Vagina (tissue), 2 donors: ENCODE data around the gene GSTM5. TPM values are rescaled to one million over a fixed set of nuclear protein-coding genes. Genes with fewer than 3 reads are reported as not detected.

Source experiments
- DNase-seq, 2 donors: peaks; one replicate each; pipeline ENCODE4 v3.0.0-alpha.2; 2017; ENCODE audit errors: extremely low spot score in 2 of 2
- H3K27ac ChIP-seq: fragments of 200-600 bp; sonication (generic); one replicate; pipeline ENCODE4 v1.5.1; 2019
- H3K27me3 ChIP-seq: fragments of 200-600 bp; sonication (generic); one replicate; pipeline ENCODE4 v1.5.1; 2019
- H3K36me3 ChIP-seq, 2 donors: fragments of 200-600 bp; sonication (generic); one replicate each; pipeline ENCODE4 v1.5.1; 2017 to 2019
- H3K4me1 ChIP-seq: fragments of 200-600 bp; sonication (generic); one replicate; pipeline ENCODE4 v1.5.1; 2019
- H3K4me3 ChIP-seq, 2 donors: fragments of 200-600 bp; sonication (generic); 1 replicate in 1 of 2; 2 replicates in 1 of 2; pipeline ENCODE4 v1.5.1; 2016 to 2019
- H3K9me3 ChIP-seq: fragments of 200-600 bp; sonication (generic); one replicate; pipeline ENCODE4 v1.5.1; 2019
- POLR2A ChIP-seq, 2 donors: fragments of 450-650 bp; IDR thresholded peaks; one replicate each; pipeline ENCODE4 v1.6.1; 2017; ENCODE audit warnings: antibody characterized with exemption in 2 of 2, mild to moderate bottlenecking in 2 of 2, moderate library complexity in 2 of 2
- POLR2AphosphoS5 ChIP-seq, 2 donors: sonication (generic); formaldehyde crosslinking; IDR thresholded peaks; one replicate each; pipeline ENCODE4 v1.9.0; 2017; ENCODE audit warnings: antibody characterized with exemption in 2 of 2, mild to moderate bottlenecking in 2 of 2, low read depth in 1 of 2; ENCODE audit not compliant: insufficient read depth in 1 of 2
- intact Hi-C: fragments of 100-400 bp; cut with DNase I; formaldehyde crosslinking; loops from one replicate; pipeline ENCODE4 v1.15.1; 2023
- total RNA-seq: library from RNA; depleted of rRNA; stranded (reverse); fragments of >200 nt; gene quantifications from one replicate; pipeline ENCODE4 v1.2.3, GENCODE V29; 2016
- TF ChIP-seq, protein P1 (sequence below), 3 experiments: fragments of 450-650 bp in 2 of 3; fragments of 200-600 bp in 1 of 3; sonication (generic) in 1 of 3; IDR thresholded peaks; one replicate each; pipeline ENCODE4 v1.5.1; 2017 to 2019; ENCODE audit warnings: antibody characterized with exemption in 3 of 3, mild to moderate bottlenecking in 2 of 3, moderate library complexity in 2 of 3

Gene GSTM5
- total RNA-seq, 1 donor from 2014 or later: 21.1 TPM

DNA sequence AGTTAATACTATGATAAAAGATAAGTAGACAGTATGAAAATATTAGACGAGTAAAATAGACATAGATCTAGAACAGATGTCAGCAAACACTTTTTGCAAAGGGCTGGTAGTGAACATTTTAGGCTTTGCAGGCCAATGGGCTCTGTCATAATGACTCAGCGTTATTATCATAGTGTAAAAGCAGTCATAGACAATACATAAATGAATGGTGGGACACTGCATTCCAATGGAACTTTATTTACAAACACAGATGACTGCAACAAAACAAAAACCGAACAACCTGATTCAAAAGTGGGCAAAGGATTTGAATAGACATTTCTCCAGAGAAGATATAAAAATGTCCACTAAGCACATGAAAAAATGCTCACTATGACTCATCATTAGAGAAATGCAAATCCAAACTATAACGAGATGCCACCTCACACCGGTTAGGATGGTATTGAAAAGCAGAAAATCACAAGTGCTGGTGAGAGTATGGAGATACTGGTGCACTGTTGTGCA lies 7.3 kb downstream of the GSTM5 start:
- H3K9me3 ChIP-seq: no peaks in the 10 kb centered on the region
- no peaks in the 10 kb centered on the region for H3K36me3 ChIP-seq
- TF ChIP-seq POLR2AphosphoS5 (IDR thresholded peaks at IDR 0.05; ENCODE audit: insufficient read depth in 1 of 2, low read depth in 1 of 2): no peak
- no peak for TF ChIP-seq POLR2A (IDR thresholded peaks at IDR 0.05)
- TF ChIP-seq, protein P1, sequence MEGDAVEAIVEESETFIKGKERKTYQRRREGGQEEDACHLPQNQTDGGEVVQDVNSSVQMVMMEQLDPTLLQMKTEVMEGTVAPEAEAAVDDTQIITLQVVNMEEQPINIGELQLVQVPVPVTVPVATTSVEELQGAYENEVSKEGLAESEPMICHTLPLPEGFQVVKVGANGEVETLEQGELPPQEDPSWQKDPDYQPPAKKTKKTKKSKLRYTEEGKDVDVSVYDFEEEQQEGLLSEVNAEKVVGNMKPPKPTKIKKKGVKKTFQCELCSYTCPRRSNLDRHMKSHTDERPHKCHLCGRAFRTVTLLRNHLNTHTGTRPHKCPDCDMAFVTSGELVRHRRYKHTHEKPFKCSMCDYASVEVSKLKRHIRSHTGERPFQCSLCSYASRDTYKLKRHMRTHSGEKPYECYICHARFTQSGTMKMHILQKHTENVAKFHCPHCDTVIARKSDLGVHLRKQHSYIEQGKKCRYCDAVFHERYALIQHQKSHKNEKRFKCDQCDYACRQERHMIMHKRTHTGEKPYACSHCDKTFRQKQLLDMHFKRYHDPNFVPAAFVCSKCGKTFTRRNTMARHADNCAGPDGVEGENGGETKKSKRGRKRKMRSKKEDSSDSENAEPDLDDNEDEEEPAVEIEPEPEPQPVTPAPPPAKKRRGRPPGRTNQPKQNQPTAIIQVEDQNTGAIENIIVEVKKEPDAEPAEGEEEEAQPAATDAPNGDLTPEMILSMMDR (IDR thresholded peaks at IDR 0.05): no peak
- no peak overlapping the region for H3K4me3 ChIP-seq
- H3K27ac ChIP-seq: no peak overlapping the region
- DNase-seq: no peak
- H3K4me1 ChIP-seq: peaks cover 20% of the 10 kb centered on the region
- intact Hi-C loops: no loop called here
- H3K27me3 ChIP-seq: no peaks in the 10 kb centered on the region

DNA sequence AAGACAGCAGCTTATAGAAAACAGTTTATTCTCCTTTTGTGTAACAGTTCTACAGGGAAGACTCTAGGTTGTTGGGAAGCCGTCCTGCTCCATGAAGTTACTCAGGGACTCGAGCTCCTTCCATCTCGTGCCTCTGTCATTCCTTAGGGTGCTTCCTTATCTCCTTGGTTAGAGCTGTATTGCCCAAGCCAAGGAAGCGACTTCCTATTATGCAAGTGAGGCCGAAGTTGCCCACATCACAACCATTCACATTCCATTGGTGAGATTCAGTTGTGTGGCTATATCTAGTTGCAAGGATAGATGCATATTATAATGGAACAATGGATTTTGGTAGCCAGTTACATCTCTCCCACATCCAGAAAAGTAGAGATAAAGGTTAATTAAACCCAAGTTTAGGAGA lies 9.0 kb downstream of the GSTM5 start:
- Histone ChIP-seq H3K27ac (no peak overlapping the region), H3K36me3 (no peaks in the 10 kb centered on the region), H3K4me1 (peaks cover 17% of the 10 kb centered on the region), H3K4me3 (no peak overlapping the region), H3K9me3 (no peaks in the 10 kb centered on the region), H3K27me3 (no peaks in the 10 kb centered on the region)
- no peak for DNase-seq
- intact Hi-C loops: no loop called here
- TF ChIP-seq POLR2AphosphoS5 (IDR thresholded peaks at IDR 0.05; ENCODE audit: insufficient read depth in 1 of 2, low read depth in 1 of 2) (no peak), POLR2A (IDR thresholded peaks at IDR 0.05) (no peak)
- TF ChIP-seq, protein P1 (IDR thresholded peaks at IDR 0.05): no peak

DNA sequence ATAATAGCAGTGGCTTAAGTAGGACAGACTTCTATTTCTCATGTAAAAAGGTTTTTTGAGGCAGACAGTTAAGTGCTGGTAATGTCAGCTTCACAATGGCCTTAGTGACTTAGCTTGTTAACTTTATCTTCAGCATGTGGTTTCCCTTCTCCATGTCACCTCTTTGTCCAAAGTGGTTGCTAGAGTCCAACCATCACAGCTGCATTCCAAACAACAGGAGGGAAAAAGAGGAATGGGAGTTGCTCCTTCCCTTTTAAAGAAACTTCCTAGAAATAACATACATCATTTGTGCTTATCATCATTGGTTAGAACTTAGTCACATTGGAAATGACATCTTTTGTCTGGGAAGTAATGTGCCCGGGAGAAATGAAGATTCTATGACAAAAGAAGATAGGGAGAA lies 9.9 kb downstream of the GSTM5 start:
- no peak overlapping the region for H3K4me3 ChIP-seq
- intact Hi-C loops: no loop called here
- no peaks in the 10 kb centered on the region for H3K36me3 ChIP-seq
- H3K4me1 ChIP-seq: peaks cover 7% of the 10 kb centered on the region
- DNase-seq: no peak
- no peaks in the 10 kb centered on the region for H3K9me3 ChIP-seq
- H3K27ac ChIP-seq: no peak overlapping the region
- no peaks in the 10 kb centered on the region for H3K27me3 ChIP-seq
- TF ChIP-seq POLR2A (IDR thresholded peaks at IDR 0.05) (no peak), POLR2AphosphoS5 (IDR thresholded peaks at IDR 0.05; ENCODE audit: insufficient read depth in 1 of 2, low read depth in 1 of 2) (no peak)
- TF ChIP-seq, protein P1 (IDR thresholded peaks at IDR 0.05): no peak

DNA sequence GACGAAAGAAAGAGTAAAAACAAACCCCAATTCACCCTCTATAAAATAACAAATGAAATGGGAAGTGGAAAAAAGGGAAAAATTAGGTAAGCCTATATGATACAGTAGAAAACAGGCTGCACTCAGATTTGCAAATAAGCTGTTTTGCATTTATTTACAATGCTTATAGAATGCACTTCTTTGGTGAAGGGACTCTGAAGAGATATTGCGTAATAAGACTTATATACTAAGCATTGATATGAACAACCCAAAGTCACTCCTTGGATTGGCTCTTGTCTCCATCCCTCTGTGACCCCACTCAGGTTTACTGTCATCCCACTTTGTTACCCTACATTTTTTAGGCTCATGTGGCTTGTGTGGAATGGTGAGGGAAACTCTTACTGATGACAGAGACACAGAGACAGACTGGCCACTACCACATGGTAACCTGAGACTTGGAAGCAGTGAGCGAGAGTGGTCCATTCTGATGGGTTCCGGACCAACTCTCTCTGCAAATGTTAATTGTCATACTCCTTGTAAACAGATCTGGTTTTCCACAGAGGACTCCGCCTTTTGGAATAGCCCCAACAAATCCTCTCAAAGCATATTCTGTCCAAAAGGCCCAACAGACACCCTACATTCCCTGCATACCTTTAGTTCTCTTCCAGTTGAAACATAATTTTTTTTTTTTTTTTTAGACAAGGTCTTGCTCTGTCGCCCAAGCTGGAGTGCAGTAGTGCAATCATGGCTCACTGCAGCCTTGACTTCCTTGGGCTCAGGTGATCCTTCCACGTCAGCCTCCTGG lies 11.0 kb downstream of the GSTM5 start:
- no peak overlapping the region for H3K4me3 ChIP-seq
- intact Hi-C loops: no loop called here
- TF ChIP-seq POLR2AphosphoS5 (IDR thresholded peaks at IDR 0.05; ENCODE audit: insufficient read depth in 1 of 2, low read depth in 1 of 2): no peak
- H3K36me3 ChIP-seq: no peaks in the 10 kb centered on the region
- no peak for DNase-seq
- H3K9me3 ChIP-seq: no peaks in the 10 kb centered on the region
- H3K27me3 ChIP-seq: no peaks in the 10 kb centered on the region
- no peak overlapping the region for H3K27ac ChIP-seq
- no peaks in the 10 kb centered on the region for H3K4me1 ChIP-seq

DNA sequence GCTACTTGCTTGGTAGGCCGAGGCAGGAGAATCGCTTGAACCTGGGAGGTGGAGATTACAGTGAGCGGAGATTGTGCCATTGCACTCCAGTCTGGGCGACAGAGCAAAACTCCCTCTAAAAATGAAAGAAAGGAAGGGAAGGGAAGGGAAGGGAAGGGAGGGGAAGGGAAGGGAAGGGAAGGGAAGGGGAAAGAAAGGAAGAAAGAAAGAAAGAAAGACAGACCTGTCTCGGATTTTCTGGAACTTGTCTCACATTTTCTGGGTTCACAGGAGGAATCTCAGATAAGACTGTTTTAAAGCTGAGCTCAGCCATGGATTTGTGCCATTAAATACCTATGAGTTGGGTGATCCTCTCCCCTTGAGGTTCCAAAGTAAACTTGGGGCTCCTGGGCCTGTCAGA lies 12.9 kb downstream of the GSTM5 start:
- no peaks in the 10 kb centered on the region for H3K36me3 ChIP-seq
- no peaks in the 10 kb centered on the region for H3K27me3 ChIP-seq
- DNase-seq: no peak
- no peaks in the 10 kb centered on the region for H3K9me3 ChIP-seq
- TF ChIP-seq POLR2A (IDR thresholded peaks at IDR 0.05) (no peak), POLR2AphosphoS5 (IDR thresholded peaks at IDR 0.05; ENCODE audit: insufficient read depth in 1 of 2, low read depth in 1 of 2) (no peak)
- TF ChIP-seq, protein P1 (IDR thresholded peaks at IDR 0.05): no peak
- H3K27ac ChIP-seq: no peak overlapping the region
- no peaks in the 10 kb centered on the region for H3K4me1 ChIP-seq
- H3K4me3 ChIP-seq: no peak overlapping the region
- intact Hi-C loops: no loop called here
